IMR-90 (cell line): ENCODE results near the gene NTRK3. TPM values are rescaled to one million over a fixed set of nuclear protein-coding genes. Genes with fewer than 3 reads are reported as not detected.

Experiments used
- ATAC-seq: fragments of 200-7000 bp; cut with Tn5 transposase; 2 replicates; pipeline ENCODE4 v1.9.1; 2020; ENCODE audit warnings: low read depth, mild to moderate bottlenecking, moderate library complexity
- BruUV-seq: library from RNA; stranded (reverse); fragments of 400-500 nt; replicated peaks from 2 replicates; lab custom pipeline; 2021; lab: Mats Ljungman, UMichigan
- CTCF ChIA-PET: fragments of 300-600 bp; formaldehyde crosslinking; extraction: SDS; loops from one replicate; lab custom pipeline; 2021; ENCODE audit warnings: antibody characterized with exemption; lab: Yijun Ruan, JAX
- POLR2A ChIA-PET: fragments of 300-600 bp; sonication (Branson Sonifier 250); formaldehyde crosslinking; loops from one replicate; lab custom pipeline; 2022; ENCODE audit warnings: antibody characterized with exemption; ENCODE audit not compliant: unreplicated experiment; lab: Charles Lee
- DNase-seq: peaks from one replicate; pipeline ENCODE4 v3.0.0; 2013
- H2AFZ ChIP-seq: replicated peaks from 2 replicates; pipeline ENCODE3; 2013; ENCODE audit warnings: low read length, mild to moderate bottlenecking; ENCODE audit not compliant: poor library complexity
- H2AK5ac ChIP-seq: 2 replicates; pipeline ENCODE4 v1.6.1; 2013; ENCODE audit warnings: low read depth, low read length, inconsistent platforms
- H2AK9ac ChIP-seq: replicated peaks from 2 replicates; pipeline ENCODE3; 2013; ENCODE audit warnings: mild to moderate bottlenecking, low read depth, low read length, moderate library complexity; ENCODE audit not compliant: poor library complexity
- H2BK120ac ChIP-seq: 2 replicates; pipeline ENCODE4 v1.6.1; 2013; ENCODE audit warnings: low read depth, low read length, inconsistent platforms
- H2BK15ac ChIP-seq: 3 replicates; pipeline ENCODE4 v1.6.1; 2013; ENCODE audit warnings: low read depth, low read length, inconsistent platforms
- H2BK20ac ChIP-seq: 2 replicates; pipeline ENCODE4 v1.6.1; 2013; ENCODE audit warnings: low read depth, mild to moderate bottlenecking, inconsistent platforms, low read length, moderate library complexity
- H2BK5ac ChIP-seq: 2 replicates; pipeline ENCODE4 v1.6.1; 2013; ENCODE audit warnings: mild to moderate bottlenecking, low read depth, low read length, inconsistent platforms; ENCODE audit not compliant: poor library complexity, severe bottlenecking
- H3K14ac ChIP-seq: replicated peaks from 2 replicates; pipeline ENCODE4 v1.6.1; 2013; ENCODE audit warnings: low read depth, low read length, inconsistent platforms
- H3K18ac ChIP-seq: 2 replicates; pipeline ENCODE4 v1.6.1; 2013; ENCODE audit warnings: low read depth, low read length, control low read depth
- H3K23ac ChIP-seq: 2 replicates; pipeline ENCODE4 v1.6.1; 2013; ENCODE audit warnings: low read depth, low read length, inconsistent platforms
- H3K27ac ChIP-seq: 2 replicates; pipeline ENCODE4 v1.5.1; 2013; ENCODE audit warnings: mild to moderate bottlenecking, control low read depth, low read length; ENCODE audit not compliant: insufficient read depth
- H3K27me3 ChIP-seq: 2 replicates; pipeline ENCODE4 v1.6.1; 2013; ENCODE audit warnings: low read length; ENCODE audit not compliant: control insufficient read depth, insufficient read depth
- H3K36me3 ChIP-seq: 2 replicates; pipeline ENCODE4 v1.6.1; 2013; ENCODE audit warnings: low read length, mixed read lengths; ENCODE audit not compliant: control insufficient read depth, insufficient read depth
- H3K4ac ChIP-seq: 2 replicates; pipeline ENCODE4 v1.6.1; 2013; ENCODE audit warnings: low read depth, low read length, inconsistent platforms
- H3K4me1 ChIP-seq: 2 replicates; pipeline ENCODE4 v1.6.1; 2013; ENCODE audit warnings: low read length, mixed read lengths; ENCODE audit not compliant: control insufficient read depth, insufficient read depth
- H3K4me2 ChIP-seq: 2 replicates; pipeline ENCODE4 v1.6.1; 2013; ENCODE audit warnings: low read depth, mild to moderate bottlenecking, control low read depth, low read length, moderate library complexity
- H3K4me3 ChIP-seq: 2 replicates; pipeline ENCODE4 v1.5.1; 2013; ENCODE audit warnings: low read depth, mild to moderate bottlenecking, control low read depth, low read length, moderate library complexity; ENCODE audit not compliant: insufficient read depth
- H3K56ac ChIP-seq: 2 replicates; pipeline ENCODE4 v1.6.1; 2013; ENCODE audit warnings: low read length, inconsistent platforms; ENCODE audit not compliant: insufficient read depth; ENCODE audit errors: extremely low read depth
- H3K79me1 ChIP-seq, 2 experiments: 2 replicates each; pipeline ENCODE4 v1.6.1; 2013; ENCODE audit warnings: low read length in 2 of 2, inconsistent platforms in 1 of 2, low read depth in 1 of 2
- H3K9ac ChIP-seq: 2 replicates; pipeline ENCODE4 v1.6.1; 2013; ENCODE audit warnings: low read depth, low read length, control low read depth
- H3K9me1 ChIP-seq: 2 replicates; pipeline ENCODE4 v1.6.1; 2013; ENCODE audit warnings: low read length, inconsistent platforms; ENCODE audit not compliant: insufficient read depth
- H3K9me3 ChIP-seq: 2 replicates; pipeline ENCODE4 v1.6.1; 2013; ENCODE audit warnings: low read length; ENCODE audit not compliant: control insufficient read depth, insufficient read depth
- H4K20me1 ChIP-seq: 2 replicates; pipeline ENCODE4 v1.6.1; 2013; ENCODE audit warnings: low read length, inconsistent platforms; ENCODE audit not compliant: insufficient read depth
- H4K5ac ChIP-seq: 2 replicates; pipeline ENCODE4 v1.6.1; 2013; ENCODE audit warnings: mild to moderate bottlenecking, low read depth, low read length, control low read depth
- H4K8ac ChIP-seq, 2 experiments: 2 replicates each; pipeline ENCODE4 v1.6.1; 2013; ENCODE audit warnings: low read depth in 2 of 2, low read length in 2 of 2, control low read depth in 1 of 2, inconsistent platforms in 1 of 2
- H4K91ac ChIP-seq: 2 replicates; pipeline ENCODE4 v1.6.1; 2013; ENCODE audit warnings: low read depth, low read length, inconsistent platforms; ENCODE audit not compliant: insufficient read depth
- FOS ChIP-seq: fragments of 150-350 bp; IDR thresholded peaks from 2 replicates; pipeline ENCODE4 v1.6.1; 2016; ENCODE audit warnings: low read depth, low read length
- MXI1 ChIP-seq: IDR thresholded peaks from 2 replicates; pipeline ENCODE4 v1.6.1; 2012; ENCODE audit warnings: low read depth, mild to moderate bottlenecking, low read length, moderate library complexity, borderline replicate concordance
- USF2 ChIP-seq: fragments of 150-350 bp; IDR thresholded peaks from 2 replicates; pipeline ENCODE4 v1.6.1; 2017; ENCODE audit warnings: mild to moderate bottlenecking, antibody characterized with exemption, low read length, low read depth
- WGBS, 2 experiments: methylation state at CpG; one replicate each; pipeline versions ENCODE4 v1.1.5 to v1.1.7; 2013; ENCODE audit warnings: missing lambda C conversion rate in 2 of 2; ENCODE audit not compliant: insufficient read length in 1 of 2; ENCODE audit errors: extremely low coverage in 2 of 2; 5-methylcytosine and 5-hydroxymethylcytosine counted together
- dilution Hi-C: fragments of 300-500 bp; cut with HindIII; formaldehyde crosslinking; loops from one replicate; pipeline ENCODE4 v1.14.3; 2018; ENCODE audit warnings: low sequenced_read_pairs; ENCODE audit not compliant: unreplicated experiment
- in situ Hi-C: fragments of 300-500 bp; cut with MboI; formaldehyde crosslinking; loops from 3 replicates; pipeline ENCODE4 v1.14.3; 2019; ENCODE audit warnings: low sequenced_read_pairs, inconsistent platforms, mixed read lengths
- intact Hi-C: fragments of 100-400 bp; cut with micrococcal nuclease; formaldehyde crosslinking; loops from 2 replicates; pipeline ENCODE4 v1.10.0; 2022
- polyA plus RNA-seq, 3 experiments: library from polyadenylated mRNA; depleted of rRNA; stranded (reverse); fragments of >200 nt; gene quantifications; 2 replicates each; pipeline ENCODE4 v1.2.3, GENCODE V29; 2012; ENCODE audit warnings: low replicate concordance in 1 of 3
- total RNA-seq: library from RNA; depleted of rRNA; stranded (reverse); fragments of >200 nt; gene quantifications from 2 replicates; pipeline ENCODE4 v1.2.3, GENCODE V29; 2012

The NTRK3 gene
- total and polyA plus RNA-seq, 2 of the 4 experiments (the other 2 are of a cell fraction): under 0.01 to 0.15 TPM

- Histone ChIP-seq H3K36me3 (no peaks in the 10 kb centered on the region), H3K27ac (no peak overlapping the region), H3K18ac (no peak overlapping the region), H3K56ac (no peak overlapping the region), H3K9ac (no peak overlapping the region), H2BK15ac (no peak overlapping the region), H3K4me3 (no peak overlapping the region), H2AK5ac (no peak overlapping the region), H3K9me3 (peaks cover 20% of the 10 kb centered on the region), H3K9me1 (no peaks in the 10 kb centered on the region), H2BK20ac (no peak overlapping the region), H3K4me2 (no peak overlapping the region), H2BK120ac (no peak overlapping the region), H4K8ac (no peak overlapping the region), H3K4me1 (no peaks in the 10 kb centered on the region), H4K20me1 (no peaks in the 10 kb centered on the region), H2AK9ac (no peak overlapping the region), H2BK5ac (no peak overlapping the region), H3K27me3 (no peaks in the 10 kb centered on the region), H3K79me1 (no peaks in the 10 kb centered on the region), H3K23ac (no peak overlapping the region), H3K4ac (no peak overlapping the region), H4K5ac (no peak overlapping the region), H2AFZ (no peak overlapping the region), H4K91ac (no peak overlapping the region), H3K14ac (no peak overlapping the region)
- POLR2A ChIA-PET: no interaction called here
- BruUV-seq: no TSS peak
- DNase-seq: no peak
- CTCF ChIA-PET: no interaction called here
- dilution Hi-C loops: no loop called here
- intact Hi-C loops: no loop called here
- WGBS, 2 experiments: 0% methylated on average over 1 of the region's 2 CpGs; no CpG with 5 or more reads in 1 of the 2 experiments
- in situ Hi-C loops: no loop called here
- ATAC-seq: no peak
- no peak for TF ChIP-seq FOS
- no peak for TF ChIP-seq MXI1
- no peak for TF ChIP-seq USF2
These were observed 225.1 kb downstream of the NTRK3 start for GRCh38 chr15:88031461-88031860.
